ENCODE results near the gene TAF6.
"Not testable (repeated sequence)": the region's sequence is repeated elsewhere in the genome, so short reads cannot be mapped to it uniquely, and the experiment has no call there.

Gene TAF6

GRCh38 chr7:100152937-100153666, 33.9 kb upstream of the TAF6 start:
- in situ Hi-C loops (cut with MboI; ENCODE audit: low sequenced_read_pairs), result no loop called here

GRCh38 chr7:100152404-100152803, 33.2 kb upstream of the TAF6 start:
- in situ Hi-C loops (cut with MboI; ENCODE audit: low sequenced_read_pairs), result no loop called here

GRCh38 chr7:100148559-100149328, 29.6 kb upstream of the TAF6 start, which contains the start of gene LAMTOR4:
LAMTOR4 (plus strand) TSS chr7:100148918; CDS start chr7:100148973, 55 bp downstream.
- in situ Hi-C loops (cut with MboI; ENCODE audit: low sequenced_read_pairs), result no loop called here

- in situ Hi-C loops (cut with MboI; ENCODE audit: low sequenced_read_pairs), result no loop called here
Observed at GRCh38 chr7:100148225-100148558, 29.0 kb upstream of the TAF6 start.

DNA sequence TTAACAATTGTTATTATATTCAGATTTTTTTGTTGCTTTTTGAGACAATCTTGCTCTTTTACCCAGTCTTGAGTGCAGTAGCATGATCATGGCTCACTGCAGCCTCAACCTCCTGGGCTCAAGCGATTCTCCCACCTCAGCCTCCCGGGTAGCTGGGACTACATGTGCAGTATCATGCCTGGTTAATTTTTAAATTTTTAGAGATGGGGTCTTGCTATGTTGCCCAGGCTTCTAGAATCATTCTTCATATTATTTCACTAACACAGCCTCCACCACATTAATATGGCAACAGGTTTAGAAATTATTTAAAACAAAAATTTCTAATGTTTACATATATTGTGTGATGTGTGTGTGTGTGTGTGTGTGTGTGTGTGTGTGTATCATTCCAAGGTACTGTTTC, 28.1 kb upstream of the TAF6 start:
- in situ Hi-C loops (cut with MboI; ENCODE audit: low sequenced_read_pairs), result no loop called here

DNA sequence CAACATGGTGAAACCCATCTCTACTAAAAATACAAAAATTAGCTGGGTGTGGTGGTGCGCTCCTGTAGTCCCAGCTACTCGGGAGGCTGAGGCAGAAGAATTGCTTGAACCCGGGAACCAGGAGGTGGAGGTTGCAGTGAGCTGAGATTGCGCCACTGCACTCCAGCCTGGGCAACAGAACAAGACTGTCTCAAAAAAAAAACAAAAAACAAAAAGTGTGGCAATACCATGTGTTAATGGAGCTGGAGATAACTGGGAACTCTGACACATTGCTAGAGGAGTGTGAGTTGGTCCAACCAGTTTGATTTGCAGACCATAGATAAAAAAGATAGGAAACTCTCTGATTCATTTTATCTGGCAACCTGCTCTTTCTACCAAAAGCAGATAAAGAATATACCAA, 27.2 kb upstream of the TAF6 start:
- in situ Hi-C loops (cut with MboI; ENCODE audit: low sequenced_read_pairs), result not testable (repeated sequence)

- in situ Hi-C loops (cut with MboI; ENCODE audit: low sequenced_read_pairs), result no loop called here
Observed at GRCh38 chr7:100142461-100142860, 23.3 kb upstream of the TAF6 start.

GRCh38 chr7:100141555-100141949, 22.4 kb upstream of the TAF6 start:
- in situ Hi-C loops (cut with MboI; ENCODE audit: low sequenced_read_pairs), result no loop called here

DNA sequence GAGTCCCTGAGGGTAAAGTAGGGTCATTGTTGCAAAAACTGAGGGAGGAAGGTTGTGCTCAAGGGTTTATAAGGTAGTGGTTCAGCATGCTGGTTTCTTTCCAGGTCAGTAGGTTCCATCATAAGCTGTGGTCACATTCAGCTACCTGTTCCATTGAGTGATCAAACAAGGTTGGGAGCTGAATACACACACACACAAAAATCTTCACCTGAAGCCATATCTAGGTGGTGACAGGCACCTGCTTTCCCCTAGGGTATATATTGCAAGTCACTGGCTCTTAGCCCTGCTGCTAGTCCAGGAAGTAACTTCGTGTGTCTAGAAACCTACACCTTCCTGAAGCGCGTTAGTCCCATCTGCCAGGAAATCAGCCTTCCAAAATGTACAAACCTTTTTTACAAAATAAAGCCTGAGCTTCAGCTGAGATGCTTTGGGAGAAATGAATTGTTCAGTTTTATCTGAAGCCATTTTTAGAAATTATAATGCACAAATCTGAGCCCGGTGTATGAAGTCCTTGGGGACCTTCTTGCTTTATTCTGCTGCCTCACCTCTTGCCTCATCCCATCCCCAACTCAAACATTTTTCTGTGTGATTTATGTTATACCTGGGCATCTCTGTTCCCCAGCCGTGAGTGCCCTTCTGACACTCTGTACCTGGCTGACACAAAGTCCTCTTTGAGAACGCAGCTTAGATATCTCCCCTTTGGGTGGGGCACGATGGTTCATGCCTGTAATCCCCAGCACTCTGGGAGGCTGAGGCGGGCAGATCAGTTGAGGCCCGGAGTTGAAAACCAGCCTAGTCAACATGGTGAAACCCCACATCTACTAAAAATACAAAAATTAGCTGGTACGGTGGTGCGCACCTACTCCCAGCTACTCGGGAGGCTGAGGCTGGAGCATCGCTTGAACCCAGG, 18.9 kb upstream of the TAF6 start:
- in situ Hi-C loops (cut with MboI; ENCODE audit: low sequenced_read_pairs), result loop anchor here (10.0 kb wide), 1 partner anchor 67 kb away; no protein-coding TSS in a partner anchor

- in situ Hi-C loops (cut with MboI; ENCODE audit: low sequenced_read_pairs), result loop anchor here (10.0 kb wide), 1 partner anchor 72 kb away; no protein-coding TSS in a partner anchor
Observed at GRCh38 chr7:100132697-100133151, 13.6 kb upstream of the TAF6 start.

DNA sequence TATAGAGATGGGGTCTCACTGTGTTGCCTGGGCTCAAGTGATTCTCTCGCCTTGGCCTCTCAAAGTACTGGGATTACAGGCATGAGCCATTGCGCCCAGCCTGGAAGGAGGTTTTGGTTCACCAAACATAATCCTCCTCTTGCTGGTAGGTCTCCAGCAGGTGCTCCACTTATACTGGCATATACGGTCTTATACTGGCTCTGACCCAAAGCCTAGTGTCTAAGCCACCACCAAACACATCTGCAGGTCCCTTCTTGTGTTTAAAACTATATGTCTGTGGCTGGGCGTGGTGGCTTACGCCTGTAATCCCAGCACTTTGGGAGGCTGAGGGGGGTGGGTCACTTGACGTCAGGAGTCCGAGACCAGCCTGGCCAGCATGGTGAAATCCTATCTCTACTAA, 13.0 kb upstream of the TAF6 start:
- in situ Hi-C loops (cut with MboI; ENCODE audit: low sequenced_read_pairs), result loop anchor here (10.0 kb wide), 1 partner anchor 73 kb away; no protein-coding TSS in a partner anchor

DNA sequence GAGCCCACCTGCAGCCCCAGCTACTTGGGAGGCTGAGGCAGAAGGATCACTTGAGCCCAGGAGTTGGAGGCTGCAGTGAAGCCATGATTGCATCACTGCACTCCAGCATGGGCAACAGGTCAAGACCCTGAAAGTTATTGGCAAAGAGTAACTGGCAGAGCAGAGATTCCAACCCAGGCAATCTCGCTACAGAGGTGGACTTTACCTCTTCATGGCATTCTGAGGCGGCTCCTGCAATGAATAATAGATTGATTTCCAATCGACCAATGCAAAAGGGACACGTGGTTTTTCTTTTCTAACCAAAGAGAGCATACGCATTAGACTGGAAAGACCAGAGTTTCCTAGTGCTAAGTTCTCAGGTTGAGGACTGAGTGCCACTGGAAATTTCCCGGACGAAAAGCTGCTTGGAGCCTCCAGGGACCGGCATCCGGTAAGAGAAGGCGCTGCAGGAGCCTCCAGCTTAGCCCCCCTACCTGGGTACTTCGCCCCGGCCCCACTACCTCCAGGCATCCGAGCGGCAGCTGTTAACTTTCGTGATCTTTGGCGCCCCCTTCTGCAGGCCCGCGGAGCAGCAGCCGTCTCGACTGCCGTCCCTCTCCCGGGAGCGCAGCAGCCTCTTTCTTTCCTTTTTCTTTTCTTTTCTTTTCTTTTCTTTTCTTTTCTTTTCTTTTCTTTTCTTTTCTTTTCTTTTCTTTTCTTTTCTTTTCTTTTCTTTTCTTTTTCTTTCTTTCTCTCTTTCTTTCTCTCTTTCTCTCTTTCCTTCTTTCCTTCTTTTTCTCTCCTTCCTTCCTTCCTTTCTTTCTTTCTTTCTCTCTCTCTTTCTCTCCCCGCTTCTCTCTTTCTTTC, 11.7 kb upstream of the TAF6 start:
- in situ Hi-C loops (cut with MboI; ENCODE audit: low sequenced_read_pairs), result loop anchor here (10.0 kb wide), 1 partner anchor 74 kb away; no protein-coding TSS in a partner anchor

DNA sequence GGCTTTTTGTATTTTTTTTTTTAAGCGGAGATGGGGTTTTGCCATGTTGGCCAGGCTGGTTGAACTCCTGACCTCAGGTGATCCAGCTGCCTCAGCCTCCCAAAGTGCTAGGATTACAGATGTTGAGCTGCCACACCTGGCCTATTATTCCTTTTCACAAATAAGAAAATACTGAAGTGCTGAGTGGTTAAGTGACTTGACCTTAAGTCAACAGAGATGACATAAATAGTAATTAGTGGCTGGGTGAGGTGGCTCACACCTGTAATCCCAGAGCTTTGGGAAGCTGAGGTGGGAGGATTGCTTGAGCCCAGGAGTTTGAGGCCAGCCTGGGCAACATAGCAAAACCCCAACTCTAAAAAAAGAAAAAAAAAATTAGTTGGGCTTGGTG, 11.1 kb upstream of the TAF6 start:
- in situ Hi-C loops (cut with MboI; ENCODE audit: low sequenced_read_pairs), result loop anchor here (10.0 kb wide), 1 partner anchor 75 kb away; no protein-coding TSS in a partner anchor

GRCh38 chr7:100128637-100128963, 9.4 kb upstream of the TAF6 start:
- in situ Hi-C loops (cut with MboI; ENCODE audit: low sequenced_read_pairs), result no loop called here

DNA sequence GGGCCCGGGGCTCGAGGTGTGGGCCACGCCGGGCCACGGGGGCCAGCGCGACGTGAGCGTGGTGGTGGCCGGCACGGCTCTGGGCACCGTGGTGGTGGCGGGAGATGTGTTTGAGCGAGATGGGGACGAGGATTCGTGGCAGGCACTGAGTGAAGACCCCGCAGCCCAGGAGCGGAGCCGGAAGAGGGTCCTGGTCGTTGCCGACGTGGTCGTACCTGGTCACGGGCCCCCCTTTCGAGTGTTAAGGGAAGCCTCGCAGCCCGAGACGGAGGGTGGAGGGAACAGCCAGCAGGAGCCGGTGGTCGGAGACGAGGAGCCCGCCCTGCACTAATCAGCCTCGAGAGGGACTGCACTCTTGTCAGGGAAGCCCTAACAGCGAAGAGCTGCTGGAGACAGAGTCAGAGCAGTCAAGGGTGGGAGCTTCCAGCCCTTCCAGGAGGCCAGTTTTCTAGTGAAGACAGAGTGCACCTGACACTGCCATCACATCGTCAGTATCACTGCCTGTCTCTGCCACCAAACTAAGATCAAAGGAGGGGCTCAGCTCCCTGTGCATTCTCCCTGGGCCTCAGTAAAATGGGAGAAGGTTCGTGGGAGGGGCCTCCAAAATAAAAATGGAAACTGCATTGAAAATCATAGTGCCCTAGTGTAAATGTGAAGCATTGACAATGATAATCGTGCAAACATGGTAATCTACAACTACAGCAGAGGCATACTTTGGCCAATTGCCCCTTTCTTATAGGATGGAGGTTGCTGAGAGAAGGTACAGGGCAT, 8.9 kb upstream of the TAF6 start:
- in situ Hi-C loops (cut with MboI; ENCODE audit: low sequenced_read_pairs), result no loop called here

DNA sequence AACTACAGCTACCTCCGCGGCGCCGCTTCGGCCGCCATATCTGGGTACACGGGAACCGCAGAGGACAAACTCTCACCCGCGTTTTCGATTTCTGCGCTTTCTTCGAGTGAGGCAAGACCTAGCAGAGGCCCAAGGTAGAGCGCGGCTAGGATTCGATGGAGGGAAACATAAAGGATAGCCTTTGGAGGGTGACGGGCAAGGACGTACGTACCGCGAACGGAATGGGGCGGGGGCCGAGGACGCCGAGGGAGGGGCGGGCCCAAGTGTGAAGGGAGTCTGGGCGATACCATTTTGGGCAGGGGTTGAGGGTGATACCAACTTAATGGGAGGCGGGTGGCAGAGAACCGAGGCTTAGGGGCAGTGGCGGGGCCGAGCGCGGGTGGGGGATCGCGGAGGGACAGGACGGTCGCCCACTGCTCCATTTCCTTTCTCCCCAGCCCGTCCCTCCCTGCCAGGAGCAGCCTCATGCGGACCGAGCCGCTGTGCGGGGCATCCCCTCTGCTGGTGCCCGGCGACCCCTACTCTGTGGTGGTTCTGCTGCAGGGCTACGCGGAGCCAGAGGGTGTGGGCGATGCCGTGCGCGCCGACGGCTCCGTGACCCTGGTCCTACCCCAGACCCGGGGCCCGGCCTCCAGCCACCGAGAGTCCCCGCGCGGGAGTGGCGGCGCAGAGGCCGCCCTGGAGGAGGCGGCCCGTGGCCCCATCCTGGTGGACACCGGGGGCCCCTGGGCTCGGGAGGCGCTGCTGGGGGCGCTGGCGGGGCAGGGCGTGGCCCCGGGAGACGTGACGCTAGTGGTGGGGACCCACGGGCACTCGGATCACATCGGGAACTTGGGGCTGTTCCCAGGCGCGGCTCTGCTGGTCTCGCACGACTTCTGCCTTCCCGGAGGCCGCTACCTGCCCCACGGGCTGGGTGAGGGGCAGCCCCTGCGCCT, 8.0 kb upstream of the TAF6 start, which contains the start of gene MBLAC1:
TSS of gene MBLAC1 (plus strand) at position 37 of the 935 bp plus-strand sequence. CDS start at position 466, 429 bp downstream.
- in situ Hi-C loops (cut with MboI; ENCODE audit: low sequenced_read_pairs), result no loop called here

DNA sequence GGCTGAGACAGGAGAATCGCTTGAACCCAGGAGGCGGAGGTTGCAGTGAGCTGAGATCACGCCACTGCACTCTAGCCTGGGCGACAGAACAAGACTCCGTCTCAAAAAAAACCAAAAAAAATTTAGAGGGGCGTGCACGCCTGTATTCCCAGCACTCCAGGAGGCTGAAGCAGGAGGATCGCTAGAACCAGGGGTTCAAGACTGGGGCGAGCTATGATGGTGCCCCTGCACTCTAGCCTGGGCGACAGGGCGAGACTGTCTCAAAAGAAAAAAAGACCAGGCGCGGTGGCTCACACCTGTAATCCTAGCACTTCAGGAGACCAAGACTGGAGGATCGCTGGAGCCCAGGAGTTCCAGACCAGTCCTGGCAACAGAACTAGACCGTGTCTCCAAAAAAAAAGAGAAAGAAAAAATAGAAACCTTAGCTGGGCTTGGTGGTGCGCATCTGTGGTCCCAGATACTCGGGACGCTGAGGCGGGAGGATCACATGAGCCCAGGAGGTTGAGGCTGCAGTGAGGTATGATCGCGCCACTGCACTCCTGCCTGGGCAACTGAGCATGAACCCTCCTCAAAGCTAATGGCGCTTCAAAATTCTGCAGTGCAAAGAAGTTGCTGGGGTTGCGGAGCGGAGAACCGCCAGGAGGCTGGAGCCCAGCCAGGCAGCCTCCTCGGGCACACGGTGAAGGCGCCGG, 7.2 kb upstream of the TAF6 start:
- in situ Hi-C loops (cut with MboI; ENCODE audit: low sequenced_read_pairs), result no loop called here
